A549 (cell line): ENCODE results near the gene IST1. TPM values are rescaled to one million over a fixed set of nuclear protein-coding genes. Genes with fewer than 3 reads are reported as not detected.

ENCODE experiments used
- ATAC-seq, 2 experiments: fragments of 200-7000 bp in 1 of 2; fragments of >200 bp in 1 of 2; cut with Nextera tagmentation in 1 of 2; cut with Tn5 transposase in 1 of 2; 3 replicates each; pipeline versions ENCODE4 v1.8.0 to v1.9.1; 2018 to 2020; ENCODE audit warnings: mild to moderate bottlenecking in 1 of 2, moderate library complexity in 1 of 2
- CTCF ChIA-PET: fragments of 300-600 bp; sonication (Branson Sonifier 250); formaldehyde crosslinking; extraction: SDS; loops from one replicate; lab custom pipeline; 2021; ENCODE audit warnings: antibody characterized with exemption, inconsistent platforms; lab: Yijun Ruan, JAX
- POLR2A ChIA-PET: fragments of 350-600 bp; formaldehyde crosslinking; extraction: SDS; loops from one replicate; lab custom pipeline; 2021; ENCODE audit warnings: antibody characterized with exemption, inconsistent platforms; lab: Yijun Ruan, JAX
- DNase-seq, 2 experiments: peaks; one replicate each; pipeline versions ENCODE4 v3.0.0 to v3.0.0-alpha.2; 2011 to 2016; ENCODE audit warnings: low read depth in 1 of 2, low spot score in 1 of 2
- FAIRE-seq: peaks from 2 replicates; lab custom pipeline; 2011; peaks lifted over from hg19 to GRCh38; lab: Jason Lieb, UNC
- H3K27ac ChIP-seq, 2 experiments: fragments of >200 bp; sonication (Bioruptor Twin); formaldehyde crosslinking; 3 replicates each; pipeline ENCODE4 v1.5.1; 2016 to 2017
- H3K4me1 ChIP-seq: fragments of >200 bp; sonication (Bioruptor Twin); formaldehyde crosslinking; 3 replicates; pipeline ENCODE4 v1.6.1; 2016
- H3K4me2 ChIP-seq: fragments of >200 bp; sonication (Bioruptor Twin); formaldehyde crosslinking; 3 replicates; pipeline ENCODE4 v1.6.1; 2016
- H3K4me3 ChIP-seq: fragments of >200 bp; sonication (Bioruptor Twin); formaldehyde crosslinking; 3 replicates; pipeline ENCODE4 v1.5.1; 2016
- H3K9me3 ChIP-seq: fragments of >200 bp; sonication (Bioruptor Twin); formaldehyde crosslinking; 3 replicates; pipeline ENCODE4 v1.6.1; 2016
- BCL3 ChIP-seq: fragments of >200 bp; sonication (Bioruptor Twin); formaldehyde crosslinking; IDR thresholded peaks from 3 replicates; pipeline ENCODE4 v1.6.1; 2016
- BHLHE40 ChIP-seq: IDR thresholded peaks from 2 replicates; pipeline ENCODE4 v1.6.1; 2012; ENCODE audit warnings: low read depth, low read length, inconsistent platforms
- CBX2 ChIP-seq: fragments of 200-600 bp; sonication (generic); IDR thresholded peaks from 2 replicates; pipeline ENCODE4 v1.6.1; 2016; ENCODE audit warnings: low read depth, mild to moderate bottlenecking, borderline replicate concordance
- CBX8 ChIP-seq: fragments of 200-600 bp; sonication (generic); IDR thresholded peaks from 2 replicates; pipeline ENCODE4 v1.6.1; 2016
- CHD4 ChIP-seq: fragments of 200-600 bp; sonication (generic); IDR thresholded peaks from 2 replicates; pipeline ENCODE4 v1.6.1; 2016; ENCODE audit warnings: antibody characterized with exemption, mild to moderate bottlenecking, borderline replicate concordance
- CTCF ChIP-seq: fragments of >200 bp; sonication (Bioruptor Twin); formaldehyde crosslinking; IDR thresholded peaks from 3 replicates; pipeline ENCODE4 v1.5.1; 2016
- FOSB ChIP-seq: fragments of 250-450 bp; sonication (Bioruptor Pico); IDR thresholded peaks from 2 replicates; pipeline ENCODE4 v1.5.0; 2020; ENCODE audit warnings: mild to moderate bottlenecking, moderate library complexity
- HDAC2 ChIP-seq: fragments of 200-600 bp; sonication (generic); IDR thresholded peaks from 2 replicates; pipeline ENCODE4 v1.6.1; 2016
- KDM5A ChIP-seq: fragments of 200-600 bp; sonication (generic); IDR thresholded peaks from 2 replicates; pipeline ENCODE4 v1.6.1; 2016; ENCODE audit warnings: antibody characterized with exemption, mild to moderate bottlenecking
- MAFK ChIP-seq: fragments of 450-650 bp; IDR thresholded peaks from 2 replicates; pipeline ENCODE4 v1.6.1; 2014; ENCODE audit not compliant: partially characterized antibody
- PHF8 ChIP-seq: fragments of 200-600 bp; sonication (generic); IDR thresholded peaks from 2 replicates; pipeline ENCODE4 v1.6.1; 2016; ENCODE audit warnings: low read depth, mild to moderate bottlenecking, antibody characterized with exemption, moderate library complexity, borderline replicate concordance
- POLR2A ChIP-seq: IDR thresholded peaks from 2 replicates; pipeline ENCODE4 v1.6.1; 2012; ENCODE audit warnings: mild to moderate bottlenecking, low read length
- RAD21 ChIP-seq, 2 experiments: fragments of >200 bp in 1 of 2; sonication (Bioruptor Twin) in 1 of 2; formaldehyde crosslinking in 1 of 2; IDR thresholded peaks in 1 of 2; conservative IDR thresholded peaks in 1 of 2; 2 replicates in 1 of 2; 3 replicates in 1 of 2; pipeline ENCODE4 v1.6.1; 2012 to 2018; ENCODE audit warnings: inconsistent platforms in 1 of 2
- RARB ChIP-seq: fragments of 250-450 bp; sonication (Bioruptor Pico); IDR thresholded peaks from 2 replicates; pipeline ENCODE4 v1.8.0; 2021; ENCODE audit warnings: mild to moderate bottlenecking, moderate library complexity
- REST ChIP-seq: fragments of 200-600 bp; sonication (generic); IDR thresholded peaks from 2 replicates; pipeline ENCODE4 v1.6.1; 2016; ENCODE audit warnings: antibody characterized with exemption, mild to moderate bottlenecking, moderate library complexity
- RFX5 ChIP-seq: fragments of 450-650 bp; IDR thresholded peaks from 2 replicates; pipeline ENCODE4 v1.7.1; 2014; ENCODE audit warnings: antibody characterized with exemption, mild to moderate bottlenecking, moderate library complexity
- RNF2 ChIP-seq: fragments of 200-600 bp; sonication (generic); IDR thresholded peaks from 2 replicates; pipeline ENCODE4 v1.6.1; 2016; ENCODE audit warnings: low read depth, mild to moderate bottlenecking, antibody characterized with exemption, moderate library complexity, borderline replicate concordance
- SMC3 ChIP-seq: fragments of >200 bp; sonication (Bioruptor Twin); formaldehyde crosslinking; IDR thresholded peaks from 3 replicates; pipeline ENCODE4 v1.6.1; 2018; ENCODE audit warnings: inconsistent platforms
- TFCP2L1 ChIP-seq: fragments of 250-450 bp; sonication (Bioruptor Pico); IDR thresholded peaks from 2 replicates; pipeline ENCODE4 v1.5.0; 2021; ENCODE audit warnings: mild to moderate bottlenecking
- ZC3H11A ChIP-seq: fragments of 450-650 bp; IDR thresholded peaks from 2 replicates; pipeline ENCODE4 v1.6.1; 2014; ENCODE audit warnings: antibody characterized with exemption, mild to moderate bottlenecking
- WGBS: methylation state at CpG from one replicate; pipeline ENCODE4 v1.1.6; 2017; ENCODE audit errors: missing lambda C conversion rate; 5-methylcytosine and 5-hydroxymethylcytosine counted together
- polyA plus RNA-seq, 4 experiments: library from polyadenylated mRNA; depleted of rRNA in 3 of 4; stranded (reverse); fragments of >200 nt; fragmentation: RNase III in 1 of 4; extraction: RNeasy Plus Mini Kit Qiagen cat#74134 plus additional on column Dnase treatment in 1 of 4; gene quantifications; 2 replicates in 3 of 4; 3 replicates in 1 of 4; pipeline ENCODE4 v1.2.3, GENCODE V29; 2011 to 2017
- TF ChIP-seq, protein P1 (sequence below): IDR thresholded peaks from 2 replicates; pipeline ENCODE4 v1.6.1; 2012
- TF ChIP-seq, protein P2 (sequence below): fragments of >200 bp; sonication (Bioruptor Twin); formaldehyde crosslinking; IDR thresholded peaks from 2 replicates; pipeline ENCODE4 v1.6.1; 2016
- TF ChIP-seq, protein P3 (sequence below): fragments of 250-450 bp; sonication (Bioruptor Pico); IDR thresholded peaks from 2 replicates; pipeline ENCODE4 v1.5.0; 2020; ENCODE audit warnings: low read depth, mild to moderate bottlenecking, moderate library complexity
- TF ChIP-seq, protein P4 (sequence below): fragments of 150-350 bp; IDR thresholded peaks from 2 replicates; pipeline ENCODE4 v1.6.1; 2014; ENCODE audit warnings: low read depth, mild to moderate bottlenecking, low read length

Gene IST1
- polyA plus RNA-seq, 2 of the 4 experiments (the other 2 are of a cell fraction): 178 to 290 TPM

GRCh38 chr16:71848622-71849021, 46.7 kb upstream of the IST1 start:
- Histone ChIP-seq H3K4me3 (no peak overlapping the region), H3K27ac (no peak overlapping the region), H3K4me1 (peaks cover 7% of the 10 kb centered on the region), H3K9me3 (no peaks in the 10 kb centered on the region), H3K4me2 (no peak overlapping the region)
- no peak for TF ChIP-seq RARB
- TF ChIP-seq PHF8: no peak
- TF ChIP-seq, protein P1, sequence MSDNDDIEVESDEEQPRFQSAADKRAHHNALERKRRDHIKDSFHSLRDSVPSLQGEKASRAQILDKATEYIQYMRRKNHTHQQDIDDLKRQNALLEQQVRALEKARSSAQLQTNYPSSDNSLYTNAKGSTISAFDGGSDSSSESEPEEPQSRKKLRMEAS: no peak
- TF ChIP-seq CBX8: no peak
- TF ChIP-seq MAFK: no peak
- no peak for TF ChIP-seq HDAC2
- no peak for TF ChIP-seq RNF2
- TF ChIP-seq KDM5A: no peak
- TF ChIP-seq REST: no peak
- TF ChIP-seq CHD4: no peak
- TF ChIP-seq RAD21 (conservative IDR thresholded peaks at IDR 0.05 in 1 of 2, IDR thresholded peaks at IDR 0.05 in 1 of 2): no peak
- TF ChIP-seq RFX5: no peak
- no peak for TF ChIP-seq ZC3H11A
- TF ChIP-seq, protein P2, sequence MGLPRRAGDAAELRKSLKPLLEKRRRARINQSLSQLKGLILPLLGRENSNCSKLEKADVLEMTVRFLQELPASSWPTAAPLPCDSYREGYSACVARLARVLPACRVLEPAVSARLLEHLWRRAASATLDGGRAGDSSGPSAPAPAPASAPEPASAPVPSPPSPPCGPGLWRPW: no peak
- TF ChIP-seq CBX2: no peak
- no peak for TF ChIP-seq CTCF
- no peak for TF ChIP-seq POLR2A
- no peak for TF ChIP-seq SMC3
- no peak for TF ChIP-seq FOSB (CRISPR knock-in tag)
- TF ChIP-seq TFCP2L1 (CRISPR knock-in tag): no peak
- 91% methylated on average over 6 of the region's 6 CpGs for WGBS
- DNase-seq: no peak
- POLR2A ChIA-PET: no interaction called here
- no peak for ATAC-seq
- CTCF ChIA-PET: interaction anchor here (2.4 kb wide), 1 partner anchor 34 kb away, joined by 11 read pairs; no protein-coding TSS in a partner anchor
- FAIRE-seq: no peak

- Histone ChIP-seq H3K9me3 (no peaks in the 10 kb centered on the region), H3K4me1 (peaks cover 6% of the 10 kb centered on the region), H3K27ac (no peak overlapping the region), H3K4me3 (no peak overlapping the region), H3K4me2 (no peak overlapping the region)
- 95% methylated on average over 8 of the region's 8 CpGs for WGBS
- FAIRE-seq (no peak), ATAC-seq (no peak; a peak in 1 of 6 replicates), DNase-seq (no peak)
- ChIA-PET CTCF (interaction anchor here (1.1 to 2.2 kb wide), 3 partner anchors 31 to 110 kb away, joined by 3 to 10 read pairs (median 9); no protein-coding TSS in a partner anchor), POLR2A (no interaction called here)
- TF ChIP-seq BCL3 (no peak), CTCF (no peak), FOSB (CRISPR knock-in tag) (no peak), RNF2 (no peak), CHD4 (no peak), BHLHE40 (no peak), KDM5A (no peak)
- TF ChIP-seq, protein P1: no peak
- TF ChIP-seq, protein P2: no peak
- TF ChIP-seq, protein P3, sequence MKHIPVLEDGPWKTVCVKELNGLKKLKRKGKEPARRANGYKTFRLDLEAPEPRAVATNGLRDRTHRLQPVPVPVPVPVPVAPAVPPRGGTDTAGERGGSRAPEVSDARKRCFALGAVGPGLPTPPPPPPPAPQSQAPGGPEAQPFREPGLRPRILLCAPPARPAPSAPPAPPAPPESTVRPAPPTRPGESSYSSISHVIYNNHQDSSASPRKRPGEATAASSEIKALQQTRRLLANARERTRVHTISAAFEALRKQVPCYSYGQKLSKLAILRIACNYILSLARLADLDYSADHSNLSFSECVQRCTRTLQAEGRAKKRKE (CRISPR knock-in tag): no peak
- TF ChIP-seq, protein P4, sequence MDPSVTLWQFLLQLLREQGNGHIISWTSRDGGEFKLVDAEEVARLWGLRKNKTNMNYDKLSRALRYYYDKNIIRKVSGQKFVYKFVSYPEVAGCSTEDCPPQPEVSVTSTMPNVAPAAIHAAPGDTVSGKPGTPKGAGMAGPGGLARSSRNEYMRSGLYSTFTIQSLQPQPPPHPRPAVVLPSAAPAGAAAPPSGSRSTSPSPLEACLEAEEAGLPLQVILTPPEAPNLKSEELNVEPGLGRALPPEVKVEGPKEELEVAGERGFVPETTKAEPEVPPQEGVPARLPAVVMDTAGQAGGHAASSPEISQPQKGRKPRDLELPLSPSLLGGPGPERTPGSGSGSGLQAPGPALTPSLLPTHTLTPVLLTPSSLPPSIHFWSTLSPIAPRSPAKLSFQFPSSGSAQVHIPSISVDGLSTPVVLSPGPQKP: no peak
These were observed 43.6 kb upstream of the IST1 start for GRCh38 chr16:71851746-71852145.
